ENCODE results near the gene GTPBP6. TPM values are rescaled to one million over a fixed set of nuclear protein-coding genes. Genes with fewer than 3 reads are reported as not detected.

Gene GTPBP6
- total and polyA plus RNA-seq, 12 donors, result 5.3 to 57.1 (median 38.1) TPM

DNA sequence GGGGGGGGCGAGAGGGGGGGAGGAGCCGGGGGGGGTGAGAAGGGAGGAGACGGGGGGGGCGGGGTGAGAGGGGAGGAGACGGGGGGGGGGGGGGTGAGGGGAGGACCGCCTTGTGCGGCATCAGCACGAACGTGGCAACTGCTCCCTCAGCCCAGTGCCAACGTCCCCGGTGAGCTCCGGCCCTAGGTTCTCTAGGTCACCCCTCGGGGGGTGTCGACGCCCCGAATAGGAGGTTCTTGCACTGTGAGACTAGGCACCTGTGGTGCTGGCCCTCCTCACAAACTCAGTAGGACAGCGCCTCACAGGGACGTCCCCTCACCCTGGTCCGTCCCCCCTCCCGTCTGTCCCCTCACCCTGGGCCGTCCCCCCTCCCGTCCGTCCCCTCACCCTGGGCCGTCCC, 21.5 kb upstream of the GTPBP6 start:
- intact Hi-C loops (cut with DNase I), result no loop called here
- no peak overlapping the region for H3K27ac ChIP-seq
- H3K4me3 ChIP-seq, result no peak overlapping the region
- H3K4me1 ChIP-seq (replicated peaks in 1 of 2), result no peaks in the 10 kb centered on the region
- no peaks in the 10 kb centered on the region for H3K9me3 ChIP-seq (replicated peaks in 1 of 3)
- H3K27me3 ChIP-seq, result no peaks in the 10 kb centered on the region
- no peak for DNase-seq
- 83 to 89% (median 86%) methylated on average over 14 to 18 of the region's 24 CpGs for WGBS, 4 donors
- H3K36me3 ChIP-seq (replicated peaks in 1 of 2), result no peaks in the 10 kb centered on the region
- TF ChIP-seq POLR2A (IDR thresholded peaks at IDR 0.05), result no peak
- TF ChIP-seq, protein P1, sequence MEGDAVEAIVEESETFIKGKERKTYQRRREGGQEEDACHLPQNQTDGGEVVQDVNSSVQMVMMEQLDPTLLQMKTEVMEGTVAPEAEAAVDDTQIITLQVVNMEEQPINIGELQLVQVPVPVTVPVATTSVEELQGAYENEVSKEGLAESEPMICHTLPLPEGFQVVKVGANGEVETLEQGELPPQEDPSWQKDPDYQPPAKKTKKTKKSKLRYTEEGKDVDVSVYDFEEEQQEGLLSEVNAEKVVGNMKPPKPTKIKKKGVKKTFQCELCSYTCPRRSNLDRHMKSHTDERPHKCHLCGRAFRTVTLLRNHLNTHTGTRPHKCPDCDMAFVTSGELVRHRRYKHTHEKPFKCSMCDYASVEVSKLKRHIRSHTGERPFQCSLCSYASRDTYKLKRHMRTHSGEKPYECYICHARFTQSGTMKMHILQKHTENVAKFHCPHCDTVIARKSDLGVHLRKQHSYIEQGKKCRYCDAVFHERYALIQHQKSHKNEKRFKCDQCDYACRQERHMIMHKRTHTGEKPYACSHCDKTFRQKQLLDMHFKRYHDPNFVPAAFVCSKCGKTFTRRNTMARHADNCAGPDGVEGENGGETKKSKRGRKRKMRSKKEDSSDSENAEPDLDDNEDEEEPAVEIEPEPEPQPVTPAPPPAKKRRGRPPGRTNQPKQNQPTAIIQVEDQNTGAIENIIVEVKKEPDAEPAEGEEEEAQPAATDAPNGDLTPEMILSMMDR (IDR thresholded peaks at IDR 0.05), result no peak

DNA sequence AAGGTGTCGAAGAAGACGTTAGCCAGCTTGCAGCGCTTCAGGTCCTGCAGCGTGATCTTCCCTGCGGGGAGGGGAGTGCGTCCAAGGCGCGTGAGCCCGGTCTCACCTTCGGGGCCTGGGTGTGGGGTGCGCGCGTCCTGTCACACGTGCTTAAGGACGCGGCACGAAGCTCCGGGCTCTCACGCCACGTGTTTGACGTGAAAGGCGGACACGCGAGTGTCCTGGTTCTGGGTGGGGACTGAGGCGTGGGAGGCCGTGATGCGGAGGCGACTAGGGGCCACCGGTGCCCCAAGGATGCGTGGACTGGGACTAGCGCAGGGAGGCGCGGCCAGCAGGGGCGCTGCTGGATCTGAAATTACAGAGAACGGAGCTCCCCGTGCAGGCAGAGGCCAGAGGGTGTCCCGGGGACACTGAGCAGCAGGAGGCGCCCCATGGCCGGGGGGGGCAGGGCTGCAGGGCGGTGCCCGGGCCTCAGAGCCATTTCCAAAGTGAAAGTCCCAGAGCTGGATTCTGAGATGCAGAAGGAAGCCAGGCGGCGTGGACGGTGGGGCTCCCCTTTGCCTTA, 20.3 kb upstream of the GTPBP6 start:
- no peak overlapping the region for H3K4me3 ChIP-seq
- H3K27ac ChIP-seq, result no peak overlapping the region
- DNase-seq, result no peak
- intact Hi-C loops (cut with DNase I), result no loop called here
- no peaks in the 10 kb centered on the region for H3K27me3 ChIP-seq
- no peaks in the 10 kb centered on the region for H3K4me1 ChIP-seq (replicated peaks in 1 of 2)
- WGBS, 4 donors, result 94 to 97% (median 96%) methylated on average over 14 to 44 of the region's 44 CpGs
- H3K36me3 ChIP-seq (replicated peaks in 1 of 2), result no peaks in the 10 kb centered on the region
- TF ChIP-seq, protein P1 (IDR thresholded peaks at IDR 0.05), result no peak
- no peak for TF ChIP-seq POLR2A (IDR thresholded peaks at IDR 0.05)
- no peaks in the 10 kb centered on the region for H3K9me3 ChIP-seq (replicated peaks in 1 of 3)

DNA sequence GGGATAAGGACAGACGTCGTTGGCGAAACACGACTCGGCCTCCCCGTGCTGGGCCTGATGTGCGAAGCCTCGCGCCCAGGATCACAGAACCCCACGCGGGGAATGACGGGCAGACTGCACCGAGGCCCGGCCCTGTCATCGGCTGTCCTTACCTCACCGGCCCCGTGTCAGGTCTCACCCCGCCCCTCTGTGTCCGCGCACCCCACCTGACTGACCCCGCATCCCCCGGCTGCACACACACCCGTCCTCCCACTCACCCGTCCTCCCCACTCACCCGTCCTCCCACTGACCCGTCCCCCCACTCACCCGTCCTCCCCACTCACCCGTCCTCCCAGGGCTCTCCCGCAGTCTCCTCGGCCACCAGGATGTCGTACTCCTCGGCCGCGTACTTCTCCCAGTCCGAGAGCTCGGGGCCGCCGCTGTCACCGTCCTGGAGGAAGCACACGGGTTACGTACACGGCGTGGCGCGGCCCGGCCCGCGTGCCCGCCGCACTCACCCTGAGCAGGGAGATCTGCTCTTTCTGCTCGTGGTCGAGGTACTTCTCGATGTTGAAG, 19.8 kb upstream of the GTPBP6 start:
- no peaks in the 10 kb centered on the region for H3K4me1 ChIP-seq (replicated peaks in 1 of 2)
- no peaks in the 10 kb centered on the region for H3K27me3 ChIP-seq
- no peak for TF ChIP-seq POLR2A (IDR thresholded peaks at IDR 0.05)
- TF ChIP-seq, protein P1 (IDR thresholded peaks at IDR 0.05), result no peak
- no peaks in the 10 kb centered on the region for H3K9me3 ChIP-seq (replicated peaks in 1 of 3)
- H3K27ac ChIP-seq, result no peak overlapping the region
- H3K4me3 ChIP-seq, result no peak overlapping the region
- no peaks in the 10 kb centered on the region for H3K36me3 ChIP-seq (replicated peaks in 1 of 2)
- 91 to 99% (median 93%) methylated on average over 35 to 53 of the region's 53 CpGs for WGBS, 4 donors
- no peak for DNase-seq
- intact Hi-C loops (cut with DNase I), result no loop called here

DNA sequence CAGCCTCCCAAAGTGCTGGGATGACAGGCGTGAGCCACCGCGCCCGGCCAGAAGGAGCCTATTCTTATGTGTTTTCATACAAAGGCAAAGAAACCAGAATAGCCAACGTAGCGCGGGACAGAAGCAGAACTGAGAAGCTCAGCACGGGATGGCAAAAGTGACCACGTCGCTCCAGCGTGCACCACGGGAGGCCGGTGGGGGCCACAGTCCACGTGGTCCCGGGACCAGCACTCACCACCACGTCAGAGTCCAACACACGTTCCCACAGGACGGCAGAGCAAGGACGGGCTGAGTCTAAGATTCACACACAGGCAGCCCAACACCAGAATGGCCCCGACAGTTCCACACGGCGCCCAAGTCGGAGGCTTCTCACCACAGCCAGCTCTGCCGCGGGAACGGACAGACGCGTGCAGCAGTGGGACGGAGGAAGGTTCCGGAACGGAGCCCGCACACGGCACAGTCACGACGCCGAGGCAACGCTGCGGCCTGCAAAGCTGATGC, 18.8 kb upstream of the GTPBP6 start:
- Histone ChIP-seq H3K4me1 (replicated peaks in 1 of 2) (no peaks in the 10 kb centered on the region), H3K9me3 (replicated peaks in 1 of 3) (no peaks in the 10 kb centered on the region), H3K4me3 (no peak overlapping the region), H3K27ac (no peak overlapping the region), H3K36me3 (replicated peaks in 1 of 2) (no peaks in the 10 kb centered on the region), H3K27me3 (no peaks in the 10 kb centered on the region)
- no peak for DNase-seq
- intact Hi-C loops (cut with DNase I), result no loop called here
- 87 to 89% (median 88%) methylated on average over 21 to 38 of the region's 38 CpGs for WGBS, 4 donors
- TF ChIP-seq, protein P1 (IDR thresholded peaks at IDR 0.05), result no peak
- TF ChIP-seq POLR2A (IDR thresholded peaks at IDR 0.05), result no peak

All from adrenal gland (tissue), 12 donors.